ENCODE measurements around the gene KCNK15.
"Not testable (repeated sequence)": the region's sequence is repeated elsewhere in the genome, so short reads cannot be mapped to it uniquely, and the experiment has no call there.

Gene KCNK15

DNA sequence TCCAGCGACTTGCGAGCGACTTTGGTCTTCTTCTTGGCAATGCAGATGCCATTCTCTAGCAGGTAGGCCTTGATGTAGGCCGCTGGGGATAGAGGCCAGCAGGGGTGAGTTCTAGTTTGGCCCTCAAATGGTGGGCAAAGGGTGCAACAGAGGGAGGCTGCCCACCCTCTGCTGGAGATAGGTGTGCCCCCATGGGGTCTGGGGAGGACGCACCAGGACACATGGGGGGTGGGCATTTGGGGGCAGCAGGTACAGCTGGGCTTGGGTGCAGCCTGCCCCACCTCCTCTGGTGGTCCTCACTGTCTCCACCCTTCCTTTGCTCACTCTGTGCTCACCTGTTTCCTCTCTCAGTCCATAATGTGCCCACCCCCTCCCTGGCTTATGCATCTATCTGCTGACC lies 11.3 kb downstream of the KCNK15 start:
- no peak for TF ChIP-seq CTCF (IDR thresholded peaks at IDR 0.05; ENCODE audit: low read depth, low read length)
- no peak for DNase-seq (ENCODE audit: low read depth in 2 of 2)
- H3K4me3 ChIP-seq (replicated peaks in 1 of 2; ENCODE audit: low read depth in 2 of 2, low read length in 2 of 2) = no peak overlapping the region

- no peak for DNase-seq (ENCODE audit: low read depth in 2 of 2)
- no peak for TF ChIP-seq CTCF (IDR thresholded peaks at IDR 0.05; ENCODE audit: low read depth, low read length)
- H3K4me3 ChIP-seq (replicated peaks in 1 of 2; ENCODE audit: low read depth in 2 of 2, low read length in 2 of 2) = no peak overlapping the region
Observed at GRCh38 chr20:44758247-44759101, 12.8 kb downstream of the KCNK15 start.

- no peak for TF ChIP-seq CTCF (IDR thresholded peaks at IDR 0.05; ENCODE audit: low read depth, low read length)
- DNase-seq (ENCODE audit: low read depth in 2 of 2) = no peak
- H3K4me3 ChIP-seq (replicated peaks in 1 of 2; ENCODE audit: low read depth in 2 of 2, low read length in 2 of 2) = no peak overlapping the region
Observed at GRCh38 chr20:44759595-44759994, 13.9 kb downstream of the KCNK15 start.

- no peak overlapping the region for H3K4me3 ChIP-seq (replicated peaks in 1 of 2; ENCODE audit: low read depth in 2 of 2, low read length in 2 of 2)
- peak in 1 of 2 donors; percentile 33 for DNase-seq (ENCODE audit: low read depth in 2 of 2)
- no peak for TF ChIP-seq CTCF (IDR thresholded peaks at IDR 0.05; ENCODE audit: low read depth, low read length)
Observed at GRCh38 chr20:44761423-44761822, 15.8 kb downstream of the KCNK15 start.

DNA sequence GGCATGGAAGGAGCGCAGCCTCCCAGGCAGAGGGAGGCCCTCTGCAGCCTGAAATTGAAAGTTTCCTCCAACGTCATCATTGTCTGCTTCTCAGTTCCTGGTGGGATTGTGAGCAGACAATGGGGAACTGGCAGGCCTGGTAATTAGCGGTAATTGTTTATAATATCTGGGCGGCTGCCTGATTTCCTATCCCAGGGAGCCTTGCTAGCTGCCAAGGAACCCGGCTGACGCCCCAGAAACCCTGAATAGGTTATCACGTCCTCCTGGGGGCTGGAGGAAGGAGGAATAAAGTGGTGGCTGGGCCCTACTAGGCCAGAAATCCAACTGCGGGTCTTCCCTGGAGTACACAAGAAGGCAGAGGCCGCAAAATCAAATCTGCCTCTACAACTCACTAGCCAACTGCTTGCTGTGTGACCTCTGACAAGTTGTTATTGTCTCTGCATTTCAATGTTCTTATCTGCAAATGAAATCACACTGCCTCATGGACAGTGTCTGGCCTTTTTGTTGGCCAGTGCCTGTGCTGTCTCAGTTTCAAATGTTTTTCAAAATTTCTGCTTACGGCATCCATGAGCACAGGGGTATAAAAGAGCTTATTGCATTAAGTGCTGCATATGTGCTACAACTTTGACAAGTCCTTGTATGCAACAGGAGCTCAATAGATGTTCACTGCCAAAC lies 16.9 kb downstream of the KCNK15 start:
- no peak for DNase-seq (ENCODE audit: low read depth in 2 of 2)
- TF ChIP-seq CTCF (IDR thresholded peaks at IDR 0.05; ENCODE audit: low read depth, low read length) = no peak
- no peak overlapping the region for H3K4me3 ChIP-seq (replicated peaks in 1 of 2; ENCODE audit: low read depth in 2 of 2, low read length in 2 of 2)

DNA sequence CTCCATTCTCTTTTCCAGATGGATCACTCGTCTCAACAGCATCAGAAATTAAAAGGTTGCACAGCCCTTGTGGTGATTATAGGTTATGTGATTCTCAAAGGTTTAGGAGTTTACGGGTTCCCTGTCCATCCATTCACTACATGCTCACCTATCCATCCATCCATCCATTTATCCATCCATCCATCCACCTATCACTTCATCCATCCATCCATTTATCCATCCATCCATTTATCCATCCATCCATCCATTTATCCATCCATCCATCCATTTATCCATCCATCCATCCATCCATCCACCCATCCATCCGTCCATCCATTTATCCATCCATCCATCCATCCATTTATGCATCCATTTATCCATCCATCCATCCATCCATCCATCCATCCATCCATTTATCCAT lies 18.1 kb downstream of the KCNK15 start:
- DNase-seq (ENCODE audit: low read depth in 2 of 2); H3K4me3 ChIP-seq (replicated peaks in 1 of 2; ENCODE audit: low read depth in 2 of 2, low read length in 2 of 2): not testable (repeated sequence)

- no peak for TF ChIP-seq CTCF (IDR thresholded peaks at IDR 0.05; ENCODE audit: low read depth, low read length)
- H3K4me3 ChIP-seq (replicated peaks in 1 of 2; ENCODE audit: low read depth in 2 of 2, low read length in 2 of 2) = no peak overlapping the region
- DNase-seq (ENCODE audit: low read depth in 2 of 2) = no peak
Observed at GRCh38 chr20:44765091-44765490, 19.4 kb downstream of the KCNK15 start.

All from cardiac fibroblast (primary cell).